NB4 (cell line): ENCODE measurements around the gene NRCAM.

Source experiments
- DNase-seq: peaks from one replicate; pipeline ENCODE4 v3.0.0; 2010; ENCODE audit warnings: low read depth
- H3K4me3 ChIP-seq: one replicate; pipeline ENCODE4 v1.5.1; 2011; ENCODE audit warnings: mild to moderate bottlenecking, low read depth, low read length, moderate library complexity
- MAX ChIP-seq: IDR thresholded peaks from 2 replicates; pipeline ENCODE4 v1.6.1; 2011; ENCODE audit warnings: low read depth, low read length
- MYC ChIP-seq: IDR thresholded peaks from 2 replicates; pipeline ENCODE4 v1.6.1; 2011; ENCODE audit warnings: low read depth, low read length
- POLR2A ChIP-seq: IDR thresholded peaks from 2 replicates; pipeline ENCODE4 v1.6.1; 2011; ENCODE audit warnings: mild to moderate bottlenecking; ENCODE audit not compliant: insufficient read length; ENCODE audit errors: extremely low read depth
- TF ChIP-seq, protein P1 (sequence below): IDR thresholded peaks from one replicate; pipeline ENCODE4 v1.5.1; 2012; ENCODE audit warnings: low read depth, low read length

Gene NRCAM

DNA sequence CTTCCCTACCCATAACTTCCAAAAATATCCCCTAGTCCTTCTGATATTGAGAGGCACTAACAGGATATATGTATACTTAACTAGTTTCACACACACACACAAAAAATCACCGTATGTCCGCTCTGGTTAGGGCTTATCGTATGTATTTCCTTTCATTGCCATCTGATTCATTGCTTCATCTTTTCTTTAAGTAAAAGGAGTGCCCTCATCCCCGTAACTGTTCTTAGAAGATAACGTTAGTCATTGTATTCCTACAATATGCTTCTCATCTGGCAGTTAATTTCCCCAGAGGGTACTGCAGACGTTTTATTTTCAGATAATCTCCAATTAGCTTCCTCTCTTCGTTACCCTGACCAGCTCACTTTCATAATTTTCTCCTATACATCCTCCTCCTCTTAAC lies 37.3 kb downstream of the NRCAM start:
- no peak overlapping the region for H3K4me3 ChIP-seq
- DNase-seq, result peak; percentile 84
- TF ChIP-seq POLR2A (no peak), MAX (0 out of 2 replicates have a peak, but pooled peaks have one; percentile 7), MYC (peak; percentile 57; the same call in 1 of the 2 replicates)
- TF ChIP-seq, protein P1, sequence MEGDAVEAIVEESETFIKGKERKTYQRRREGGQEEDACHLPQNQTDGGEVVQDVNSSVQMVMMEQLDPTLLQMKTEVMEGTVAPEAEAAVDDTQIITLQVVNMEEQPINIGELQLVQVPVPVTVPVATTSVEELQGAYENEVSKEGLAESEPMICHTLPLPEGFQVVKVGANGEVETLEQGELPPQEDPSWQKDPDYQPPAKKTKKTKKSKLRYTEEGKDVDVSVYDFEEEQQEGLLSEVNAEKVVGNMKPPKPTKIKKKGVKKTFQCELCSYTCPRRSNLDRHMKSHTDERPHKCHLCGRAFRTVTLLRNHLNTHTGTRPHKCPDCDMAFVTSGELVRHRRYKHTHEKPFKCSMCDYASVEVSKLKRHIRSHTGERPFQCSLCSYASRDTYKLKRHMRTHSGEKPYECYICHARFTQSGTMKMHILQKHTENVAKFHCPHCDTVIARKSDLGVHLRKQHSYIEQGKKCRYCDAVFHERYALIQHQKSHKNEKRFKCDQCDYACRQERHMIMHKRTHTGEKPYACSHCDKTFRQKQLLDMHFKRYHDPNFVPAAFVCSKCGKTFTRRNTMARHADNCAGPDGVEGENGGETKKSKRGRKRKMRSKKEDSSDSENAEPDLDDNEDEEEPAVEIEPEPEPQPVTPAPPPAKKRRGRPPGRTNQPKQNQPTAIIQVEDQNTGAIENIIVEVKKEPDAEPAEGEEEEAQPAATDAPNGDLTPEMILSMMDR, result no peak

GRCh38 chr7:108417926-108418325 lies 38.3 kb downstream of the NRCAM start:
- no peak for DNase-seq
- H3K4me3 ChIP-seq, result no peak overlapping the region

DNA sequence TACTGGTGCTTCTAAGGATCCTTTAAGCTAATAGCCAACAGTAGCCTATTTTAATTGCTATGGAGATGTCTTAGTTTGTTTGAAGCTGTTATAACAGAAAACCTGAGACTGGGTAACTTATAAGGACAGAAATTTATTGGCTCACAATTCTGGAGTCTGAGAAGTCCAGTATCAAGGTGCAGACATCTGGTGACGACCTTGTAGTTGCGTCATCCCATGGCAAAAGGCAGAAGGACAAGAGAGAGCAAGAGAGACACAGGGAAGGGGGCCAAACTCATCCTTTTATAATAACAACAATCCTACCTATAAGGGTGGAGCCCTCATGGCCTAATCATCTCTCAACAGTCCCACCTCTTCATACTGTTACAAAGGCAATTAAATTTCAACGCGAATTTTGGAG lies 39.1 kb downstream of the NRCAM start:
- H3K4me3 ChIP-seq, result no peak overlapping the region
- DNase-seq, result no peak
- TF ChIP-seq POLR2A, result no peak

More at GRCh38 chr7:108417926-108418325, 38.3 kb downstream of the NRCAM start:
- TF ChIP-seq, protein P1, result no peak
- TF ChIP-seq MYC, result no peak
- TF ChIP-seq MAX, result no peak
- TF ChIP-seq POLR2A, result no peak

- DNase-seq, result peak; percentile 80
- H3K4me3 ChIP-seq, result no peak overlapping the region
- no peak for TF ChIP-seq POLR2A
- TF ChIP-seq MAX, result peak; percentile 35; the same call in 1 of the 2 replicates
Observed at GRCh38 chr7:108415821-108416536, 40.3 kb downstream of the NRCAM start.

- no peak overlapping the region for H3K4me3 ChIP-seq
- TF ChIP-seq, protein P1, result no peak
- TF ChIP-seq MYC (no peak), POLR2A (no peak), MAX (no peak)
- no peak for DNase-seq
Observed at GRCh38 chr7:108415084-108415483, 41.2 kb downstream of the NRCAM start.

DNA sequence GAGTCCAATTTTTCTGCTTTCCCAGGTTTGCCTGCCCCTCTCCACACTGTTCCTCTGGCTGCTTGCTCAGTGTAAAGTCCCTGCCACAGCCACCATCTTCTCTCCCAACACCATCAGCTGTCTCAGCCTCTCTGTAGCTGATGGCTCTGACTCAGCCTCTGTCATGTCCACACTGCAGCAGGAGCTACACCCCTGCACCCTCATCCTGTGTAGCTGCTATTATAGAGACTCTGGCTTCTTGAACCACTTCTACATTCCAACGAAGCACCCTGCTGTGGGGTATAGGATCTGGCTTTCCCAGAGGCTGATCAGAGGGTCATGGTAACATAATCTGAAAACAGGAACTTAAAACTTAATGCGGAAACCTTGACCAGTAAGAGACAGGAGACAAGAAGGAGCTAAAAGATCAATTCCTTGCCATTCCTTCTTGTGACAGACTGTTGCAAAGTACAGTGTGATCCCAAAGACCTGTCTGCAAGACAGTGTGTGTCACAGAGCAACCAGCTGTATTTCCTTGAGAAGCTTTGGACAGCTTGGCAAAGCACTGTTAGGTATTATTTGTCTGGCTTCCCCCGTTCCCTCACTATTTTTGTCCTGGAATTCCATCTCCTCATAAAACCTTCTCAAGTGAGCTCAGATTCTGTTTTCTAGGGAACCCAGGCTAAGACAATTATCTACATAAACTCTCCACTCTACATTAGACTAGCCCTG lies 42.3 kb downstream of the NRCAM start:
- H3K4me3 ChIP-seq, result no peak overlapping the region
- DNase-seq, result peak; percentile 53
- no peak for TF ChIP-seq POLR2A

- TF ChIP-seq MYC, result no peak
- TF ChIP-seq, protein P1, result no peak
- no peak for TF ChIP-seq POLR2A
- no peak for TF ChIP-seq MAX
- H3K4me3 ChIP-seq, result no peak overlapping the region
- no peak for DNase-seq
Observed at GRCh38 chr7:108413337-108413736, 42.9 kb downstream of the NRCAM start.
